Stimulated activated CD4-positive, alpha-beta T cell treated with anti-CD3 and anti-CD28 coated beads, TNF-alpha, amount 100 ng/mL, for 4 hours (primary cell): ENCODE results near the gene CENPO.

Source experiments
- DNase-seq, 3 experiments: peaks; one replicate each; pipeline ENCODE4 v3.0.0-alpha.2; 2020; ENCODE audit warnings: low read depth in 3 of 3

The CENPO gene

DNA sequence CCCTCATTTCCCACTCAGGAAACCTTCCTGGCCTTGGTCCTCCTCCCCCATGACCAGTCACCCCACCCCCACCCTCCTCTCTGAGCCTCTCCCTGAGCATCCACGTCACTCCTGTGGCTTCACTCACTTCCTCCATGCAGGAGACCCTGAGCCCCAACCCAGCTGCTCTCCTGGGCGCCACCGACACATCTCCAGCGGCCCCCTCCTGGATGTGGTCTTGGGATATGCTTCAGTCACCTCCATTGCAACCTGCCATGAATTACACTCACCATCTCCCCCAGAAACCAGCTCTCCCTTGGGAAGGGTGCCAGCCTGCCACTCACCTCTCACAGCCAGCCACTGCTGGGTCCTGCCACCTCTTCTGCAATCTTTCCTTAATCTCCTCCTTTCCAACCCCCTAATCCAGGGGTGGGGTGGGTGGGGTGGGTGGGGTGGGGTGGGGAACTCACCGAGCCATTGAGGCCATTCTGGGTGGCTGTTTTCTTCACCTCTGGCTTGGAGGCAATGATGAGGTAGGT is 44.8 kb downstream of the CENPO start:
- DNase-seq, result no peak

DNA sequence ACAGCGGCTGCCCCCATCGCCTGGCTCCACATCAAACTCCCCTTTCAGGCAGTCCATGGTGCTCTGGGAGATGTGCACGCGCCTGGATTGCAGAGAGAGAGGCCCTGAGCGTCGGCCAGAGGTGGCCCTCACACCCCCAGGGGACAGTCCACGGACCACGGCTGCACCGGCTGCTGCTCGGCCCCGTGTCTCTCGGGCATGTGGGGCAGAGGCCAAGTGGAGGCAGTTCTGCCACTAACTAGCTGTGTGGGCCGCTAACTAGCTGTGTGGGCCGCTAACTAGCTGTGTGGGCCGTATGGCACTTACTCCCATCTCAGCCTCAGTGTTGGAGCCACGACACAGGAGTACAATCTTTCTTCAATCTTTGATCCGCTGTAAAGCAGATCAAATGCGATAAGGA is 45.3 kb downstream of the CENPO start:
- DNase-seq, result no peak

DNA sequence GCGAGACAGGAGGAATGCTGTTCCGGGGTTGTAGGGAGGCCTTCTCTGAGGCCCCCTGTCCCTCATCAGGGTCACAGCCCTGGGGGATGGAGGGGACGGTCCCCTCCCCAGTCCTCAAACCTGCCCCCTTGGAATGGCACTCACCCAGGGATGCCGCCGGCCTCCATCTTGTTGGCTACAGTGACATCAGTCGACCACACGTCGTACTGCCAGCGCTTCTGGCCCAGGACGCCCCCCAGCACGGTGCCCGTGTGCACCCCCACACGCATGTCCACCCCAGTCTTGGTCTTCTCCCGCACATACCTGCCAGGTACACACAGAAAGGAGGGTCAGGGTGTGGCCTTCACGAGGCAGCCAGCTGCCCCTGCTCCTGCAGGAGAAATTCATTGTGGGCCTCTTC is 46.5 kb downstream of the CENPO start:
- no peak for DNase-seq

DNA sequence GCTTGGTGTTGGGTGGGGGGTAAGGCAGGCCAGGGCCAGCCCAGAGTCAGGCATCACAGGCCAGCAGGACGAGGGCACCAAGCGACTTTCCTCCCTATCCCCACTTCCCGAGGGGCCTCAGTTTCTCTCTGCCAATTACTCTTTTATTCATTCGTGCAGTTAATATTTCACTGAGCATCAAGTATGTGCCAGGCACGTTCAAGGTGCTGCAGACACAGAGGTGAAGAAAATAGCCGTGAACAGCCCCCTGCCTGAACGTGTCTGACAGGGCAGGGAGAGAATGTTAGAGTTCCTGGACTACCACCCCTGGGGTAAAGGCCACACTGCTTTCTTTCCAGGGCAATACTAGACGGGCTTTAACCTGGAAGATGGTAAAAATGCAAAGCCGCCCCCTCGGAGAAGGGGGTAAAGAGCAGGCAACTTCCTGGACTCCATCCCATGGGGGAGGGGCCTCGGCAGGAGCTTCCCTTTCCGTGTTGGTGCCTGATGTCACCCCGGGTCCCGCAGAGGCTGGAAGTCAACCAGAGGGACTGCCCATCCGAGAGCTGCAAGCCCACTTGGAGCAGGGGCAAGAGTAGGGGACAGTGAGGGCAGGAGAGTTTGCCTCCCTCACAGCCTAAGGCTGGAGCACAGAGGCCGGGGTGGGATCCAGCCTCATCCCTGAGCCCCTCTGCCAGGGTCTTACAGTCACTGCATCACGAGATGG is 47.1 kb downstream of the CENPO start:
- no peak for DNase-seq

DNA sequence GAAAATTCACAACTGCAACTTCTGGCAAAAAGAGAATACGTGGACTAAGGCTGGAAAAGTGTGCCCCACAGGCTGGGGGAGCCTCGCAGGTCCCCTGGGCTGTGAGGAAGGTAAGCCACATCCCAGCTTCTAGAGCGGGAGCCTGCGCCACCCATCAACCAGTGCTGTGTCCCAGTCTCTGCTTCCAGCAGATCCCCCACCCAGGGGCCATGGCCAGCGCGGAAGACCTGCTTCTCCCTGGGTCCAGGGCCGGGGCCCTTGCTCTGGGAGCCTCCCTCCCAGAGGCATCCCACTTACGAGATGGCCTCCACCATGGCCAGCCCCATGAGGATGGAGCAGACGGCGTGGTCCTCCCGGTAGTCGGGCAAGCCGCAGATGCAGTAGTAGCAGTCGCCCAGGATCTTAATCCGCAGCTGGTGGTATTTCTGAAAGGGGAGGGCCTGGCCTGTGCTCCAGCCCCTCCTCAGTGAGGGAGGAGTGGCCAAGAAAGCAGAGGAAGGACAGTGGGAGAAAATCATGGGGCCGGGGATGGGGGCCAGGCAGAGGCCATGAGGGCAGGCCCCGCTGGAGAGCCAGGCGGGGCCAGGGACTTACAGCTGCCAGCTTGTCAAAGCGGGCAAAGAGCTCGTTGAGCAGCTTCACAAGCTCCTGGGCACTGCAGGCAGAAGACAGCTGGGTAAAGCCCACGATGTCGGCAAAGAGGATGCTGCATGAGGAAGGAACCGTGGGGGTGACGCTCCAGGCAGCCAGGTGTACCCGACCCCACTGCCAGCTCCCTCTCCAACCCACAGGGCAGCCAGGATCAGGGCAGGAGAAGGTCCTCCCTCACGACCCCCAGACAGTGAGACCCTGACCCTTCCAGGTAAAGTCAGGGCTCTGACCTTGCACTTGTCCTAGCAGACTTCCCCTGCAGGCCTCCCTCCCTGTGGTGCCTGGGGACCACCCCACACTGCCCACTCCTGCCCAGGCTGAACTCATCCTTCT is 48.0 kb downstream of the CENPO start:
- DNase-seq, result no peak

DNA sequence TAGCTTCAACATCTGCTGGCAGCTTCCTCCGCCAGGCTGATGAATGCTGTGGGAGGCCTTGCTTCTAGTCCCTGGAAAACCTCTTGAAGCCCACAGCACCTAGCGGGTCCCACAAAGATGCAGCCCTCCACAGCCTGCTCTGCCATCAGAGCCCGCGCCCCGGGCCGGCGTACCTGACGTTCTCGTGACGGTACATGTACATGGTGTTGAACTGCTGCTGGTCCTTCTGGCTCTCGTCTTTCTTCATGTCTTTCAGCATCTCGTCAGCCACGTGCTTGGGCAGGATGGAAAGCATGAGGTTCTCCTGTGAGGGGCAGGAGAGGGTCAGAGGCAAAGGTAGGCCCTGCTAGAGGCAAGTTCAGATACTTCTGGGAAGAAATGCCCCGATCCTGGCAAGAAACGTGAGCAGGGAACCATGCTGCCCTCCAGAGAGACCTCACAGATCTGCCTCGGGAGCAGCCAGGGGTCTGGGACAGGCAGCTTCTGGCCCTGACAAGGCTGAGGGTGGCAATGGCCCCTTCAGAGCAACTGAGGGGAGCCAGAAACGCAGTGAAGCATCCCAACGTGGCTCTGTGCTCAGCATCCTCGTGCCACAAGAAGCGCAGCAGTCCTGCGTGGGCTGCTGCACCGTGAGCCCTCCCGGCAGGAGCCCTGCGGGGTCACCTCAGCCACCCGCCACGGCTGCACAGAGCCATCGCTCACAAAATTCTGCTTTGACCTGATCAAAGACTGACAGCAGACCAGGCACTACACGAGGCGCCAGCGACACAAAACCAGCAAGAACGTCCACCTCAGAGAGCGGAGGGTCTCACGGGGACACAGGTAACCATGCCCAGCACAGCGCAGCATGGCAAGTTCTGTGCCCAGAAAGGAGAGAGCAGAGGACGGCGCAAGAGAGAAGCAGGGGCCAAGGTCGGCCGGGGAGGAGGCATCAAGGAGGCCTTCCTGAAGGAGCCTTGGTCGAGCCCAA is 49.1 kb downstream of the CENPO start:
- no peak for DNase-seq

DNA sequence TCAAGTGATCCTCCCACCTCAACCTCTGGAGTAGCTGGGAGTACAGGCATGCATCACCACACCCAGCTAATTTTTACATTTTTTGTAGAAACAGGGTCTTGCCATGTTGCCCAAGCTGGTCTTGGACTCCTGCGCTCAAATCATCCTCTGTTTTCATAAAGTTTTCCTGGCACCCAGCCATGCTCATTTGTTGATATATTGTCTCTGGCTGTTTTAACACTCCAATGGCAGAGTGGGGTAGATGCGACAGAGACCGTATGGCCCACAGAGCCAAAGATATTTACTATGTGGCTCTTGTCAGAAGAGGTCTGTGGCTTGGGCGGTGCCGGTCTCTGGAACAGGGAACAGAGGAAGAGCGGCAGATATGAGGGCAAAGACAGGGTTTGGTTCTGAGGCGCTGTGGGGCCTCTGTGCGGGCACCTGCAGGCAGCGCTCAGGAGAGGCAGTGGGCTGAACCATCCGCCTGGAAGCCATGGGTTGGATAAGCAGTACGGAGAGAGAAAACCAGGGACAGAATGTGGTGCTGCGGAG is 50.2 kb downstream of the CENPO start:
- no peak for DNase-seq

DNA sequence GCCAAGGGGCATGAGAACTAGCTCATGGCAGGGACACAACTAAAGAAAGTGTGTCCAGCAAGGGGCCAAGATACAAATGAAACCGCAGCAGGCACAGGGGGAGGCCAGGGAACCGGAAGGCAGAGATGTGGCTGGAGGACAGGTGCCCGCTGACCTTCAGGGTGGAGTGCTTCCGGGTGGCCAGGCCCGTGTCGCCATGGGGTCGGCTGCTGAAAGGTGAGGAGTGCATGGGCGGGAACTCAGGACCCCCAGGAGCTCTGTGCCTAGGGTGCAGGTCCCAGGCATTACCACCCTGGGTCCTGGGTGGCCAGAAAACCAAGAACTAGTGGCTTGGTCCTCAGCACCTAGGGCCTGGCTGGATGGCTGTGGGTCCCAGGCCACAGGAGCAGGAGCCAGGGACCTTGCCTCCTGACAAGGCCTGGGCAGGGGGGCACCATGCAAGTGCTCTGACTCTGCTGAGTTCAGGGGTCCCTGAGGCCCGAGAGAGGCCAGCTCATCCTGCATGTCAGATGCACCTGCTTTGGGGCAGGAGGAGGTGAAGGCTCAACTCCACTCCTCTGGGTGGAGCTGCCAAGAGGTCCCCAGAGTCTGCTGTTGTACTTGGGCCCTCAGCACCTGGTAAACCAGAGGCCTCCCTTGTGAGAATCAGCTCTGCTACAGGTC is 50.9 kb downstream of the CENPO start:
- no peak for DNase-seq

DNA sequence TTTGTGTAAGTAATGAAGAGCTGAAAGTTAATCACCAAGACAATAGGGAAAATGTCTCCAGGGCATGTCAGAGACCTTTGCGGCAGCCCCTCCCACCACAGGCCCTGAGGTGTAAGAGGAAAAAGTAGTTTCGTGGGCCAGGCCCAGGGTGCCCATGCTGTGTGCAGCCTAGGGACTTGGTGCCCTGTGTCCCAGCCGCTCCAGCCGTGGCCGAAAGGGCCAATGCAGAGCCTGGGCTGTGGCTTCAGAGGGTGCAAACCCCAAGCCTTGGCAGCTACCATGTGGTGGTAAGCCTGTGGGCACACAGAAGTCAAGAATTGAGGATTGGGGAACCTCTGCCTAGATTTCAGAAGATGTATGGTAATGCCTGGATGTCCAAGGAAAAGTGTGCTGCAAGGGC is 52.5 kb downstream of the CENPO start:
- DNase-seq, result no peak

DNA sequence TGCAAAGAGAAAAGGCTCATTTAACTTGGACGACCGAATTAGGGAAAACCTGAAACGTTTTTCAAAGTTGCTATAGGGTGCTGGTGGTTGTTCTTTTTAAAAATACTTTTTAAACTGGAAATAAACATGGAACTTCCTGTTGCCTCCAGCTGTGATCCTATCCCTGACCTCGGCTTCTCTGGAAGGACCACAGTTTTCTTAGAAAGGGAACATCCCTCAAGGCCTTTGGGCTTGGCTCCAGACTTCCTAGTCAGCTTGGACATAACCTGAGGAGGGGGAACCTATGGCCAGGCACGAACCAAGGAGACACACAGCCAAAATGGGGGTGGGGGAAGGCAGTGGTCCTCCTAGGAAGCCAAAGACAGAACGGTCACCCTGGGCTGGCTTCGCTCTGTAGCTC is 57.7 kb downstream of the CENPO start:
- DNase-seq, result no peak

DNA sequence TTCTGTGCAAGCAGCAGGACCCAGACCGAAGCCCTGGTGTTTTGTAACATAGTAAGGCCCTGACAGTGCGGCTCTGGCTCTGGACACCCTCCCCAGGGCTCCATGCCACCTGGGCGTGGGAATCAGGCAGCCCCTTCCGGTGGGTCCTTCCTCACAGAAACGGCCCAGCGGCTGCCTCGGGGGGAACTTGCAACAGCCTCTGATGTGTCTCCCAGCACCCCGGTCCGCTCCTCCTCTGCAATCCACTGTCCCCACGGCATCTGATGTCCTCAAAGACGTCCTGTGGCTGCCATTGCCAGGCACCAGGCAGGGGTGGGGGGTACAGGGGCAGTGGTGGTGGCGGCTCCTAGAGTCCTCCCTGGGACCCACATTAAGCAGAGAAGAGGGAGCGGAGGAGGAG is 58.8 kb downstream of the CENPO start:
- no peak for DNase-seq

DNA sequence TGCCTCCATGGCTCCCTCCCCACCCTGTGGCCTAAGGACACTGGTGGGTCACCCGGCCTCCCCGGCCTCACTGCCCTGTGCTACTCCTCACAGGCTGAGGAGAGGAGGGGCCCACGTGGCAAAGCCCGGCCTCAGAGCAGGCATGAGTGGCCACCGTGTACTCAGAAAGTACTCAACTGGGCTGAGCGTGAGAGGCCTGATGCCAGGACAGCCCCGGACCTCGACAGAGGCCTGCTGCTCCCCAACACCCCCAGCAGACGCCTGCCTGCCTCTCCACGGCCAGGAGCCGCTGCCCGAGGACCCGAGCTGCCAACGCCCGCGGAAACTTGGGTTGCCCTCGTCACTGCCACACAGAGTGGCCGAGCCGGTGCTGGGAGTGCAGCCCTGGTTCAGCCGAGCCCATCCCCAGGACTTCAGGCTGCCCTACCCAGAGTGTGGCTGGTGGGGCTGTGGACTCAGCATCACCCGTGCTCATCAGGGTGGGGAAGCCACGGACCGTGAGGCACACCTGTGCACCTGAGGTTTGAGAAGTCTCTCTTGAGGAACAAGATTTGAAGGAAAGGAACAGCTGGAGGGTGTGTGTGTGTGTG is 59.3 kb downstream of the CENPO start:
- no peak for DNase-seq

DNA sequence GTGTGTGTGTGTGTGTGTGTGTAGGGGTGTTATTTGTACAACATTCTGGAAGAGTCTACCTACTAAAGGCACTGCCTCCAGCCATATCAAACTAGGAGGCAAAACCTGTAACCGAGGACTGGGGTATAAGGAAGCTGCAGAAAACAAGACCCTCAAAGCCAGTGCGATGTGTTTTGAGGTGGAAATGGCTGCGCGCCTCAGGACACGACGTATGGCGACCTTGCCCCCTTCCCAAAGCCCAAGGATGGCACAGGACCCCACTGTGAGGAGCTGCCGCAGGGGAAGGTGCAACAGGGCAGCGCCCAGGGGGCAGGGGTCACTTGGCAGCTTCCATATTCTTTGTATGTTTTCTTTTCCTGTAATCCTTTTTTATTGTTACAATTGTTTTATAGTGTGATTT is 59.8 kb downstream of the CENPO start:
- no peak for DNase-seq

DNA sequence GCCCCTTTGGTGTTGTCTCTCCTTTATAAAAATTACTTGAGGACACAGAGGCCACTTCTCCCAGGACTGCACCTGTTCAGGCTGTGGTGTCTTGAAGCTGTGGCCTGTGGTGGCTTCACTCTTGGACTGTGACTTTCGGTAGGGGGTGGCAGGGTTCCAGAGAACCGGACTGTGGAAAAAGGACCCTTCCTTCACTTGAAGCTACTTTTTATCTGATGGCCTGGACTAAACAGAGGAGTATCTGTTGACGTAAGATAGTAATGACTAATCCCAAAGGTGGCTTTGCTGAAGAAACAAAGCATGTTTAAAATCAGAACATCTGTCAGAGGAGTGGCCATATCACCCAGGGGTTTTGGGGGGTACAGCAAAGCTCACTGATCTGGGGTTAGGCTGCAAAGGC is 60.8 kb downstream of the CENPO start:
- no peak for DNase-seq

DNA sequence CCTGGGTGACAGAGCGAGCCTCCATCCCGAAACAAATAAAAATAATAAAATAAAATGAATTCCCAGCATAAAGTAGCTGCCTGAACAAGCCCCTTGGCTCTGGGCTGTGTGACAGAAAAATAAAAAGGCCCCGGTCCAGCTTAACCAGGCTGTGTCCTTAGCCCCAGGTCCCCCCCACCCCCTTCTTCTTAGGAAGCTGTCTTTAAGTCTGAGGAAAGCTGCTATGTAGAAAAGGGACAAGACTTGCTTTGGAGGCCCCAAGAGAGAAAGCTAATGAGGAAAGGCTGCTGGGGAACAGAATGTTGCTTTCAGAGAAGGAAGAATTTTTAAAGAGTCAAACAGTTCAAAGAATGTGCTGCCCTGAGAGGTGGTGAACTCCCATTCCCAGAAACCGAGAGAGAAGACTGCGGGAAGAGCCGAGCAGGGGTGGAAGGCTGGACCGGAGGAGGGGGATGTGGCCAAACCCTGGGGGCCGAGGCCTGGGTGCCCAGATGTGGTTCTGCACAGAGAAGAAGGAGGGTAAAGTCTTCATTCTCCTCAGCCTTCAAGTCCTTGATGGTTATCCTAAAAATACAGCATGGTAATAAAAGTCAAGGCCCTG is 61.9 kb downstream of the CENPO start:
- DNase-seq, result no peak

DNA sequence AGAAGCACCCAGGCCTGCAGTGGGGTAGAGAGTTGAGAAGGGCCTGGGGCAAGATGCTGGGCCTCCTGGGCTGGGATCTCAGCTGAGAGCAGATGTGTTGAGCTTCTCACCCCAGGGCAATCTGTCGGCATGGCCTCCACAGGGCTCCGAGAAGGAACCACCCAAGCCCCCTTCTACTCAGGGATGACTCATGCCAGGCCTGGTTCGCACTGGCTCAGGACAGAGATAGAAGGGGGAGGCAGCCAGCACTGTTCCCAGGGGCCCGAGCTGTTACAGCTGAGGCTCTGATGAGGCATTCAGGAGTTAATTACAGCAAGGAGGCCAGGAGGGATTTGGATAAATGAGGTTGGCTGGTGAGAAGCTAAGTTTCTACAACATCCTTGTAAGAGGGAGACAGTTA is 62.5 kb downstream of the CENPO start:
- no peak for DNase-seq

DNA sequence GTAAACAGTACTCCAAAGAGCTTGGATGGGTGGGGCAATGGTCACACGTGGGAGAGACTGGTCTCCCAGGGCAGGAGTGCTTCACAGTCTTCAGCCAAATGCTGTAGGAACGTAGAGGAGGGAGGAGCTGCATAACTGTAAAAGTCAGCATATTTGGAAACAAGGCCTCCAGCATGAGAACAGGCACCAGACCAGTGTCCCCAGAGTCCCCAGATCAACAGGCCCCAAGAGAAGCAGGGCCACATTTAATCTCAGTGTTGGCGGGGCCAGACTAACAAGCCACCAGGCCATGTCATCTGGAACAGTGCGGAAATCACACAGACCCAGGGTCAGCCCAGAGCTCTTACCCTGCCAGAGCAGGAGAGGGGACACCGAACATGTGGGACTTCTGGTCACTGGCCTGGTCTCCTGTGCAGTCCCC is 63.6 kb downstream of the CENPO start:
- no peak for DNase-seq

DNA sequence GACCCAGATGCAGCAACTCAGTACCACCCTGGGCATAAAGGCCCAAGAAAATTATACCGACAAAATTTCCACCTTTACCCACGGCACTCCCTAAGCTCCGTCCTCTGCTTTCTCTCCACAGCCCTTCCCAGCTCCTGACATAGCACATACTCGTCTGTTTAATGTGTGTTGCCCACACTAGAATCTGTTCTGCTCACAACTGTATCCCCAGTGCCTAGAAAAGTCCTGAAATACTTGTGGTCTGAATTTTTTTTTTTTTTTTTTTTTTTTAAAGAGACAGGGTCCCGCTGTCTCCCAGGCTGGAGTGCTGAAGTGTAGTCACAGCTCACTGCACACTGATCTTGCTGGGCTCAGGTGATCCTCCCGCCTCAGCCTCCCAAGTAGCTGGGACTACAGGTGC is 64.5 kb downstream of the CENPO start:
- DNase-seq, result no peak

DNA sequence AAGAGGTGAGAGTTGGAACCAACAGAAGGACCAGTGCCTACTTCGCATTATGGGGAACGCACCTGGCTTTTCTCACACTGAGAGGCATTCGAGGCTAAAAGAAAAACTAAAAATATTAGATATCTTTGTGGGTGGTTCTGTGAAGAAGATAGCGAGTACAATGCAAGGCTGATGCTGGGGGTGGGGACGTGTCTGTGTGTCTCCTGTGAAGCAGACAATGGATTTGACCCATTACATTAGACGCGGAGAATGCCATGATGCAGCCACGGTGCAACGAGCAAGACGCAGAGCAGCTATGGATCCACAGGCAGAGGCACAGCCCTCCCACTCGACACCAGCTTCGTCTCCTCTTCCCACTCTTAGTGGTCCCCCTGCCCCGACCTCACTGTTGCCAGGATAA is 65.8 kb downstream of the CENPO start:
- DNase-seq, result no peak

DNA sequence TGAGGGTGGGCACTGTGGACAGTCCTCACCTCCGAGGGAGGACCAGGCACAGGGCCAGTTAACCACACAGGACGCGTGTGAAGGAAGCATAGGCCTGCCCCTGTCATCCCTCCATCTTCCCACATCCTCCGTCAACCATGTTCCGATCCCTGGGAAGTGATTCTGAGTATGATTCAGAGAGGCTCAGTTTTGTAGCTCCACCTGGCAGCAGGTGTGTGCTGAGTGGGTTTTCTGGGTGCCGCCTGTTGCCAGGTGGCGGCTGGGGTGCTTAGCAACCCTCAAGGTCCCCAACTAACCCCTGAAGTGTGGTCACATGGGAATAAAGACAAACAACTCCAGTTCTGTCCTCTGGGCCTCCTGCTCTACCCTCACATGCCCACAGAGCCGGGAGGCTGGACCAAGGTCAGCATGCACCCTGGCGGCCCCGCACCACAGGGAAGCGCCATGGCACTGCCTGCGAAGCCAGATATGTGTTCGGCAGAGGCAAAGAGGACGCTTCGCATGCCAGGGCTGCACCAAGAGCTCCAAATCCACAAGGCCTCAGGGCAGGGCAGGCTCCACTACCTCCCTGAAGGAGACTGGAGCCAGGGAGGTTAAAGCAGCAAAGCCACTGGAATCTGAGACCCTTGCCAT is 66.9 kb downstream of the CENPO start:
- no peak for DNase-seq
